A549 (cell line): Measurements from ENCODE around the gene MYH11. TPM values are rescaled to one million over a fixed set of nuclear protein-coding genes. Genes with fewer than 3 reads are reported as not detected.
A peak's percentile ranks its signal among the peaks of the same experiment; 100 is the strongest.

ENCODE experiments used
- ATAC-seq, 2 experiments: fragments of 200-7000 bp in 1 of 2; fragments of >200 bp in 1 of 2; cut with Nextera tagmentation in 1 of 2; cut with Tn5 transposase in 1 of 2; 3 replicates each; pipeline versions ENCODE4 v1.8.0 to v1.9.1; 2018 to 2020; ENCODE audit warnings: mild to moderate bottlenecking in 1 of 2, moderate library complexity in 1 of 2
- CTCF ChIA-PET: fragments of 300-600 bp; sonication (Branson Sonifier 250); formaldehyde crosslinking; extraction: SDS; loops from one replicate; lab custom pipeline; 2021; ENCODE audit warnings: antibody characterized with exemption, inconsistent platforms; lab: Yijun Ruan, JAX
- POLR2A ChIA-PET: fragments of 350-600 bp; formaldehyde crosslinking; extraction: SDS; loops from one replicate; lab custom pipeline; 2021; ENCODE audit warnings: antibody characterized with exemption, inconsistent platforms; lab: Yijun Ruan, JAX
- DNase-seq, 2 experiments: peaks; one replicate each; pipeline versions ENCODE4 v3.0.0 to v3.0.0-alpha.2; 2011 to 2016; ENCODE audit warnings: low read depth in 1 of 2, low spot score in 1 of 2
- FAIRE-seq: peaks from 2 replicates; lab custom pipeline; 2011; peaks lifted over from hg19 to GRCh38; lab: Jason Lieb, UNC
- H3K27ac ChIP-seq, 2 experiments: fragments of >200 bp; sonication (Bioruptor Twin); formaldehyde crosslinking; 3 replicates each; pipeline ENCODE4 v1.5.1; 2016 to 2017
- H3K4me1 ChIP-seq: fragments of >200 bp; sonication (Bioruptor Twin); formaldehyde crosslinking; 3 replicates; pipeline ENCODE4 v1.6.1; 2016
- H3K4me2 ChIP-seq: fragments of >200 bp; sonication (Bioruptor Twin); formaldehyde crosslinking; 3 replicates; pipeline ENCODE4 v1.6.1; 2016
- H3K4me3 ChIP-seq: fragments of >200 bp; sonication (Bioruptor Twin); formaldehyde crosslinking; 3 replicates; pipeline ENCODE4 v1.5.1; 2016
- H3K9me3 ChIP-seq: fragments of >200 bp; sonication (Bioruptor Twin); formaldehyde crosslinking; 3 replicates; pipeline ENCODE4 v1.6.1; 2016
- CBX8 ChIP-seq: fragments of 200-600 bp; sonication (generic); IDR thresholded peaks from 2 replicates; pipeline ENCODE4 v1.6.1; 2016
- CEBPB ChIP-seq, 2 experiments: fragments of >200 bp in 1 of 2; sonication (Bioruptor Twin) in 1 of 2; formaldehyde crosslinking in 1 of 2; IDR thresholded peaks; 2 replicates each; pipeline ENCODE4 v1.6.1; 2012 to 2016
- EHF ChIP-seq: fragments of 250-450 bp; sonication (Bioruptor Pico); IDR thresholded peaks from 2 replicates; pipeline ENCODE4 v1.5.0; 2020; ENCODE audit warnings: mild to moderate bottlenecking
- EHMT2 ChIP-seq: fragments of 200-600 bp; sonication (generic); IDR thresholded peaks from 2 replicates; pipeline ENCODE4 v1.6.1; 2016; ENCODE audit warnings: antibody characterized with exemption, low read depth, mild to moderate bottlenecking, moderate library complexity
- FOSB ChIP-seq: fragments of 250-450 bp; sonication (Bioruptor Pico); IDR thresholded peaks from 2 replicates; pipeline ENCODE4 v1.5.0; 2020; ENCODE audit warnings: mild to moderate bottlenecking, moderate library complexity
- HDAC2 ChIP-seq: fragments of 200-600 bp; sonication (generic); IDR thresholded peaks from 2 replicates; pipeline ENCODE4 v1.6.1; 2016
- HOXA7 ChIP-seq: fragments of 250-450 bp; sonication (Bioruptor Pico); IDR thresholded peaks from 2 replicates; pipeline ENCODE4 v1.5.0; 2020; ENCODE audit warnings: mild to moderate bottlenecking, moderate library complexity
- KDM5A ChIP-seq: fragments of 200-600 bp; sonication (generic); IDR thresholded peaks from 2 replicates; pipeline ENCODE4 v1.6.1; 2016; ENCODE audit warnings: antibody characterized with exemption, mild to moderate bottlenecking
- NR3C1 ChIP-seq: fragments of >200 bp; sonication (Bioruptor Twin); formaldehyde crosslinking; IDR thresholded peaks from 3 replicates; pipeline ENCODE4 v1.6.1; 2017
- PHF8 ChIP-seq: fragments of 200-600 bp; sonication (generic); IDR thresholded peaks from 2 replicates; pipeline ENCODE4 v1.6.1; 2016; ENCODE audit warnings: low read depth, mild to moderate bottlenecking, antibody characterized with exemption, moderate library complexity, borderline replicate concordance
- RNF2 ChIP-seq: fragments of 200-600 bp; sonication (generic); IDR thresholded peaks from 2 replicates; pipeline ENCODE4 v1.6.1; 2016; ENCODE audit warnings: low read depth, mild to moderate bottlenecking, antibody characterized with exemption, moderate library complexity, borderline replicate concordance
- SMC3 ChIP-seq: fragments of >200 bp; sonication (Bioruptor Twin); formaldehyde crosslinking; IDR thresholded peaks from 3 replicates; pipeline ENCODE4 v1.6.1; 2018; ENCODE audit warnings: inconsistent platforms
- TFCP2L1 ChIP-seq: fragments of 250-450 bp; sonication (Bioruptor Pico); IDR thresholded peaks from 2 replicates; pipeline ENCODE4 v1.5.0; 2021; ENCODE audit warnings: mild to moderate bottlenecking
- ZNF302 ChIP-seq: fragments of 250-450 bp; sonication (Bioruptor Pico); IDR thresholded peaks from 2 replicates; pipeline ENCODE4 v1.9.0; 2021; ENCODE audit warnings: inconsistent platforms, mild to moderate bottlenecking, moderate library complexity
- WGBS: methylation state at CpG from one replicate; pipeline ENCODE4 v1.1.6; 2017; ENCODE audit errors: missing lambda C conversion rate; 5-methylcytosine and 5-hydroxymethylcytosine counted together
- polyA plus RNA-seq, 4 experiments: library from polyadenylated mRNA; depleted of rRNA in 3 of 4; stranded (reverse); fragments of >200 nt; fragmentation: RNase III in 1 of 4; extraction: RNeasy Plus Mini Kit Qiagen cat#74134 plus additional on column Dnase treatment in 1 of 4; gene quantifications; 2 replicates in 3 of 4; 3 replicates in 1 of 4; pipeline ENCODE4 v1.2.3, GENCODE V29; 2011 to 2017
- TF ChIP-seq, protein P1 (sequence below): IDR thresholded peaks from 2 replicates; pipeline ENCODE4 v1.6.1; 2012
- TF ChIP-seq, protein P2 (sequence below): fragments of 200-600 bp; sonication (generic); IDR thresholded peaks from 2 replicates; pipeline ENCODE4 v1.6.1; 2016; ENCODE audit warnings: antibody characterized with exemption, mild to moderate bottlenecking, moderate library complexity
- TF ChIP-seq, protein P3 (sequence below): fragments of >200 bp; sonication (Bioruptor Twin); formaldehyde crosslinking; IDR thresholded peaks from 3 replicates; pipeline ENCODE4 v1.6.1; 2016
- TF ChIP-seq, protein P4 (sequence below): IDR thresholded peaks from 2 replicates; pipeline ENCODE4 v1.6.1; 2012
- TF ChIP-seq, protein P5 (sequence below): fragments of 250-450 bp; sonication (Bioruptor Pico); IDR thresholded peaks from 2 replicates; pipeline ENCODE4 v1.5.0; 2021; ENCODE audit warnings: mild to moderate bottlenecking, moderate library complexity, borderline replicate concordance

Gene MYH11
- polyA plus RNA-seq, 2 of the 4 experiments (the other 2 are of a cell fraction): 0.03 to 0.09 TPM

DNA sequence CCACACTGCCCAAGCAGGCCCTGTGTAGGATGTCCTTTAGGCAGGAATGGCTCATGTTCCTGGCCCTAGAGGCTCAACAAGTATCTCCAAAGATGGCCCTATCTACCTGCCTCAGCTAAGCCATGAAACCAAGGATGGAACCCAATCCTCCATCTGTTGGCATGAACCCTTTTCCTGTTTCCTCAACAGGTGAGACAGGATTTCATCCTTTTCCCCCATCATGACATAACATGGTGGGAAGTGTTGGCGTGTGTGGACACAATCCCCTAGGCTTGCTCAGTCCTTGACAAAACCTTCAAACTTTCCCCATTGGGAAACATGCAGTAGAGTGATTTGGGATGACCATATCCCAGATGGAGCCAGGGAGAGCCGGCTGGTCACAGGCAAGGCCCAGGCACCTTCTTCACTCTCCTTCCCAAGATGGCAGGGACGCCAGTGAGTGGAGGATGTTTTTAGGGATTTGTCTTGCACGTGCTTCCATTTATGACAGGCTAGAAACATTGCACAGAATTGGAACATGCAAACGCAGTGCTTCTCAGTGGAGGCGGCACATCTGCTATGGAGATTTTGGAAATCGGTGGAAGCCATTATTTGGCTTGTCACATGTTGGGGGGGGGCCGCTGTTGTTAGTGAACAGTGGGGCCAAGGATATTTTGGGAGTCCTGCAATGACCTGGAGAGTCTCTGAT lies 77.0 kb downstream of the MYH11 start:
- 82% methylated on average over 8 of the region's 8 CpGs for WGBS
- FAIRE-seq (peak; percentile 59), DNase-seq (no peak), ATAC-seq (no peak)
- Histone ChIP-seq H3K4me2 (no peak overlapping the region), H3K9me3 (no peaks in the 10 kb centered on the region), H3K4me1 (no peaks in the 10 kb centered on the region), H3K27ac (no peak overlapping the region), H3K4me3 (no peak overlapping the region)
- POLR2A ChIA-PET: no interaction called here
- TF ChIP-seq SMC3 (no peak), HDAC2 (no peak)
- TF ChIP-seq, protein P1, sequence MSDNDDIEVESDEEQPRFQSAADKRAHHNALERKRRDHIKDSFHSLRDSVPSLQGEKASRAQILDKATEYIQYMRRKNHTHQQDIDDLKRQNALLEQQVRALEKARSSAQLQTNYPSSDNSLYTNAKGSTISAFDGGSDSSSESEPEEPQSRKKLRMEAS: no peak
- CTCF ChIA-PET: interaction anchor here (0.7 to 3.9 kb wide), 2 partner anchors 36 to 43 kb away, joined by 3 to 36 read pairs; no protein-coding TSS in a partner anchor

DNA sequence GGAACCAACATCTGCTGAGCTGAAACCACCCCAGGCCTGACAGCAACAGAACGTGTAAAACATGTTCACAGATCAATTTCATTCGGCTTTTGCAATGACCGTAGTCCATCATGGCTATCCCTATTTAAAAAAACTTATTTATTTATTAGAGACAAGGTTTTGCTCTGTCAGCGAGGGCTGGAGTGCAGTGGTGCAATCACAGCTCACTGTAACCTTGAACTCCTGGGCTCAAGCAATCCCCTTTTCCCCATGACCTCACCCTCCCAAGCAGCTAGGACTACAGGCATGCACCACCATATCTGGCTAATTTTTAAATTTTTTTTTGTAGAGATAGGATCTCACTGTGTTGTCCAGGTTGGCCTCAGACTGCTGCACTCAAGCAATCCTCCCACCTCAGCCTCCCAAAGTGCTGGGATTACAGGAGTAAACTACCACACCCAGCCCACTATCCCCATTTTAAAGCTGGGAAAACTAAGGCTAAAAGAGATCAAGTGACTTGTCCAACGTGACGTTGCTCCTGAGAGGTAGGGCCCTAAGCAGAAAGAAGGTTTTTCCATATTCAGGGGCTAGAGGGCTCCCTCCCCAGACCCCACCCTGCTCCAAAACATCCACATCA lies 77.7 kb downstream of the MYH11 start:
- DNase-seq (no peak), ATAC-seq (no peak), FAIRE-seq (no peak)
- Histone ChIP-seq H3K9me3 (no peaks in the 10 kb centered on the region), H3K27ac (no peak overlapping the region), H3K4me1 (no peaks in the 10 kb centered on the region), H3K4me3 (no peak overlapping the region), H3K4me2 (no peak overlapping the region)
- TF ChIP-seq, protein P2, sequence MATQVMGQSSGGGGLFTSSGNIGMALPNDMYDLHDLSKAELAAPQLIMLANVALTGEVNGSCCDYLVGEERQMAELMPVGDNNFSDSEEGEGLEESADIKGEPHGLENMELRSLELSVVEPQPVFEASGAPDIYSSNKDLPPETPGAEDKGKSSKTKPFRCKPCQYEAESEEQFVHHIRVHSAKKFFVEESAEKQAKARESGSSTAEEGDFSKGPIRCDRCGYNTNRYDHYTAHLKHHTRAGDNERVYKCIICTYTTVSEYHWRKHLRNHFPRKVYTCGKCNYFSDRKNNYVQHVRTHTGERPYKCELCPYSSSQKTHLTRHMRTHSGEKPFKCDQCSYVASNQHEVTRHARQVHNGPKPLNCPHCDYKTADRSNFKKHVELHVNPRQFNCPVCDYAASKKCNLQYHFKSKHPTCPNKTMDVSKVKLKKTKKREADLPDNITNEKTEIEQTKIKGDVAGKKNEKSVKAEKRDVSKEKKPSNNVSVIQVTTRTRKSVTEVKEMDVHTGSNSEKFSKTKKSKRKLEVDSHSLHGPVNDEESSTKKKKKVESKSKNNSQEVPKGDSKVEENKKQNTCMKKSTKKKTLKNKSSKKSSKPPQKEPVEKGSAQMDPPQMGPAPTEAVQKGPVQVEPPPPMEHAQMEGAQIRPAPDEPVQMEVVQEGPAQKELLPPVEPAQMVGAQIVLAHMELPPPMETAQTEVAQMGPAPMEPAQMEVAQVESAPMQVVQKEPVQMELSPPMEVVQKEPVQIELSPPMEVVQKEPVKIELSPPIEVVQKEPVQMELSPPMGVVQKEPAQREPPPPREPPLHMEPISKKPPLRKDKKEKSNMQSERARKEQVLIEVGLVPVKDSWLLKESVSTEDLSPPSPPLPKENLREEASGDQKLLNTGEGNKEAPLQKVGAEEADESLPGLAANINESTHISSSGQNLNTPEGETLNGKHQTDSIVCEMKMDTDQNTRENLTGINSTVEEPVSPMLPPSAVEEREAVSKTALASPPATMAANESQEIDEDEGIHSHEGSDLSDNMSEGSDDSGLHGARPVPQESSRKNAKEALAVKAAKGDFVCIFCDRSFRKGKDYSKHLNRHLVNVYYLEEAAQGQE: no peak
- no peak for TF ChIP-seq RNF2
- TF ChIP-seq CBX8: no peak
- no peak for TF ChIP-seq TFCP2L1
- no peak for TF ChIP-seq NR3C1
- ChIA-PET CTCF (interaction anchor here (0.7 to 3.9 kb wide), 14 partner anchors 8 to 415 kb away, joined by 3 to 36 read pairs (median 6); no protein-coding TSS in a partner anchor), POLR2A (no interaction called here)
- 82% methylated on average over 6 of the region's 6 CpGs for WGBS

DNA sequence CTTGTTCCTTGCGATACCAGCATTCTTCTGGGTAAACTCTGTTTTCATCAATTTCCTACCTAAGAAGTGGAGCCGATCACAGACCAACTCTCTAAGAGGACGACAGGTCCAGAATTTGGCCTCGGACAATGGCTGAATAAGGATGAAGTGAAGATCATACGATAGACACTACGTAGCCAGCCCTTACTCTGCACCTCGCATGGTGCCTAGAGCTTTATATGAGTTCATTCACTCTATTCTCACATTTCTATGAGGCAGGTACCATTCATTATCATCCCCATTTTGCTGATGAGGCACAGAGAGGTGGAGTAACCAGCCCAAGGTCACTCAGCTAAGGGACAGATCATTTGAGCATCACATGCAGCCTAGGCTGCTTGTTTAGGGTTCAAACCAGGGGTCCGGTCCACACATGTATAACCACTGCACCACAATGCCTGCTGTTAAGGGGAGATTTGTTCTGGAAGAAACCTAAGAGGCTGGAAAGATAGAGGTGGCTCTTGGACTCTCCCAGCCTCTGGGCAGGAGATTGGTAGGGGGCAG lies 78.6 kb downstream of the MYH11 start:
- WGBS: 87% methylated on average over 8 of the region's 8 CpGs
- H3K4me2 ChIP-seq: no peak overlapping the region
- FAIRE-seq (no peak), ATAC-seq (no peak; a peak in 1 of 6 replicates), DNase-seq (no peak)
- CTCF ChIA-PET: interaction anchor here (0.6 to 3.9 kb wide), 54 partner anchors 9 to 416 kb away, joined by 3 to 36 read pairs (median 4); no protein-coding TSS in a partner anchor
- H3K4me3 ChIP-seq: no peak overlapping the region
- H3K27ac ChIP-seq: peak overlapping the region in 1 of 2 experiments; percentile 61; a peak in 3 of 6 replicates
- POLR2A ChIA-PET: no interaction called here
- H3K4me1 ChIP-seq: no peaks in the 10 kb centered on the region
- no peaks in the 10 kb centered on the region for H3K9me3 ChIP-seq
- TF ChIP-seq, protein P3, sequence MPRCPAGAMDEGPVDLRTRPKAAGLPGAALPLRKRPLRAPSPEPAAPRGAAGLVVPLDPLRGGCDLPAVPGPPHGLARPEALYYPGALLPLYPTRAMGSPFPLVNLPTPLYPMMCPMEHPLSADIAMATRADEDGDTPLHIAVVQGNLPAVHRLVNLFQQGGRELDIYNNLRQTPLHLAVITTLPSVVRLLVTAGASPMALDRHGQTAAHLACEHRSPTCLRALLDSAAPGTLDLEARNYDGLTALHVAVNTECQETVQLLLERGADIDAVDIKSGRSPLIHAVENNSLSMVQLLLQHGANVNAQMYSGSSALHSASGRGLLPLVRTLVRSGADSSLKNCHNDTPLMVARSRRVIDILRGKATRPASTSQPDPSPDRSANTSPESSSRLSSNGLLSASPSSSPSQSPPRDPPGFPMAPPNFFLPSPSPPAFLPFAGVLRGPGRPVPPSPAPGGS: no peak
- TF ChIP-seq PHF8 (no peak), EHF (CRISPR knock-in tag) (no peak), CEBPB (IDR thresholded peaks at IDR 0.05) (no peak), HOXA7 (no peak), ZNF302 (CRISPR knock-in tag) (no peak), KDM5A (no peak), EHMT2 (no peak), FOSB (no peak)
- TF ChIP-seq, protein P4, sequence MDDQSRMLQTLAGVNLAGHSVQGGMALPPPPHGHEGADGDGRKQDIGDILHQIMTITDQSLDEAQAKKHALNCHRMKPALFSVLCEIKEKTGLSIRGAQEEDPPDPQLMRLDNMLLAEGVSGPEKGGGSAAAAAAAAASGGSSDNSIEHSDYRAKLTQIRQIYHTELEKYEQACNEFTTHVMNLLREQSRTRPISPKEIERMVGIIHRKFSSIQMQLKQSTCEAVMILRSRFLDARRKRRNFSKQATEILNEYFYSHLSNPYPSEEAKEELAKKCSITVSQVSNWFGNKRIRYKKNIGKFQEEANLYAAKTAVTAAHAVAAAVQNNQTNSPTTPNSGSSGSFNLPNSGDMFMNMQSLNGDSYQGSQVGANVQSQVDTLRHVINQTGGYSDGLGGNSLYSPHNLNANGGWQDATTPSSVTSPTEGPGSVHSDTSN: no peak
- TF ChIP-seq, protein P2: no peak
- TF ChIP-seq, protein P5, sequence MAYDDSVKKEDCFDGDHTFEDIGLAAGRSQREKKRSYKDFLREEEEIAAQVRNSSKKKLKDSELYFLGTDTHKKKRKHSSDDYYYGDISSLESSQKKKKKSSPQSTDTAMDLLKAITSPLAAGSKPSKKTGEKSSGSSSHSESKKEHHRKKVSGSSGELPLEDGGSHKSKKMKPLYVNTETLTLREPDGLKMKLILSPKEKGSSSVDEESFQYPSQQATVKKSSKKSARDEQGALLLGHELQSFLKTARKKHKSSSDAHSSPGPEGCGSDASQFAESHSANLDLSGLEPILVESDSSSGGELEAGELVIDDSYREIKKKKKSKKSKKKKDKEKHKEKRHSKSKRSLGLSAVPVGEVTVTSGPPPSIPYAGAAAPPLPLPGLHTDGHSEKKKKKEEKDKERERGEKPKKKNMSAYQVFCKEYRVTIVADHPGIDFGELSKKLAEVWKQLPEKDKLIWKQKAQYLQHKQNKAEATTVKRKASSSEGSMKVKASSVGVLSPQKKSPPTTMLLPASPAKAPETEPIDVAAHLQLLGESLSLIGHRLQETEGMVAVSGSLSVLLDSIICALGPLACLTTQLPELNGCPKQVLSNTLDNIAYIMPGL (CRISPR knock-in tag): no peak
